Mesendoderm (in vitro differentiated cells): ENCODE results near the gene CD52.

ENCODE experiments used
- DNase-seq: peaks from one replicate; pipeline ENCODE4 v3.0.0; 2013
- H2AK5ac ChIP-seq: 2 replicates; pipeline ENCODE4 v1.6.1; 2013; ENCODE audit warnings: low read length, inconsistent platforms
- H2BK120ac ChIP-seq: 2 replicates; pipeline ENCODE4 v1.6.1; 2013; ENCODE audit warnings: low read depth, mild to moderate bottlenecking, low read length, moderate library complexity, mixed read lengths
- H2BK15ac ChIP-seq: replicated peaks from 2 replicates; pipeline ENCODE4 v1.6.1; 2013; ENCODE audit warnings: low read depth, mild to moderate bottlenecking, moderate library complexity
- H2BK5ac ChIP-seq: 2 replicates; pipeline ENCODE4 v1.6.1; 2013; ENCODE audit warnings: low read length, inconsistent platforms
- H3K18ac ChIP-seq: 2 replicates; pipeline ENCODE4 v1.6.1; 2013; ENCODE audit warnings: mild to moderate bottlenecking, low read length, mixed read lengths
- H3K23ac ChIP-seq: one replicate; pipeline ENCODE4 v1.6.1; 2013; ENCODE audit warnings: low read length
- H3K27ac ChIP-seq: 2 replicates; pipeline ENCODE4 v1.5.1; 2013; ENCODE audit warnings: low read depth, mild to moderate bottlenecking, inconsistent platforms, low read length, moderate library complexity
- H3K27me3 ChIP-seq: 2 replicates; pipeline ENCODE4 v1.6.1; 2013; ENCODE audit warnings: low read length, control low read depth, mild to moderate bottlenecking, inconsistent platforms; ENCODE audit not compliant: insufficient read depth, poor library complexity
- H3K36me3 ChIP-seq: 2 replicates; pipeline ENCODE4 v1.6.1; 2013; ENCODE audit warnings: low read length, inconsistent platforms; ENCODE audit not compliant: control insufficient read depth, insufficient read depth
- H3K4ac ChIP-seq: one replicate; pipeline ENCODE4 v1.6.1; 2013; ENCODE audit warnings: low read depth, mild to moderate bottlenecking, low read length, moderate library complexity
- H3K4me1 ChIP-seq: 2 replicates; pipeline ENCODE4 v1.6.1; 2013; ENCODE audit warnings: low read depth, low read length, inconsistent platforms; ENCODE audit not compliant: control insufficient read depth
- H3K4me2 ChIP-seq: 2 replicates; pipeline ENCODE4 v1.6.1; 2013; ENCODE audit warnings: low read length
- H3K4me3 ChIP-seq: 2 replicates; pipeline ENCODE4 v1.5.1; 2013; ENCODE audit warnings: mild to moderate bottlenecking, low read length
- H3K56ac ChIP-seq: one replicate; pipeline ENCODE4 v1.6.1; 2013; ENCODE audit warnings: low read length
- H3K79me1 ChIP-seq: 2 replicates; pipeline ENCODE4 v1.6.1; 2013; ENCODE audit warnings: low read length, inconsistent platforms
- H3K79me2 ChIP-seq: 2 replicates; pipeline ENCODE4 v1.6.1; 2013; ENCODE audit warnings: mild to moderate bottlenecking, low read length; ENCODE audit not compliant: control insufficient read depth, insufficient read depth
- H3K9ac ChIP-seq: 2 replicates; pipeline ENCODE4 v1.6.1; 2013; ENCODE audit warnings: low read length, inconsistent platforms
- H4K5ac ChIP-seq: one replicate; pipeline ENCODE4 v1.6.1; 2013; ENCODE audit warnings: low read length
- H4K8ac ChIP-seq: one replicate; pipeline ENCODE4 v1.6.1; 2013; ENCODE audit warnings: low read depth, mild to moderate bottlenecking, control low read depth, low read length, moderate library complexity
- WGBS: extraction: QIAGEN DNeasy Blood & Tissue Kit; methylation state at CpG from one replicate; pipeline ENCODE4 v1.1.7; 2013; ENCODE audit warnings: low lambda C conversion rate, missing lambda C conversion rate; ENCODE audit not compliant: insufficient coverage; ENCODE audit errors: extremely low coverage; 5-methylcytosine and 5-hydroxymethylcytosine counted together

CD52 gene

DNA sequence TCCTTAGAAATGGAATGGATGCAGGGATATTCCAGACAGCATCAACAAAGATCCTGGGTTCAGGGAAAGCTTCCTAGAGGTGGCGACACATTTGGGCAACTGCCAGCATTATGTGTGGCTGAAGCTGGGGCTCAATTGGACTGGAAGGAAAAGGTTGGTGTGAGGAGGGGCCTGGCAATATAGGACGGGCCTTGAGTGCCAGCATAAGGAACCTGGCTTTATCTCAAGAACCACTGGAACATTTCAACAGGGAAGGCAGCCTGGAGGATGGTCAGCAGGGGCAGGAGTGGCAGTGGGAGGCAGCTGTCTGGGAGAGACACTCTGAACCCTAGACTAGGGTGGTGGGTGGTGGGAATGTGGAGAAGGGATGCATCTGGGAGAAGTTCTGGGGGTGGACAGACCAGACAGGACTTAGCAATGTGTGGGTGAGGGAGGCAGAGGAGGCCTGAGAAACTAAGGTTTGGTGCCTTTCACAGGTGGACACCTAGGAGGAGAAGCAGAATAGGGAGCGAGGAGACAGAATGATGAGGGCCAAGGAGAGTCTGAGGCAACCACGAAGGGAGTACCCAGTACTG is 34.4 kb upstream of the CD52 start:
- no peaks in the 10 kb centered on the region for H3K79me2 ChIP-seq
- no peak overlapping the region for H4K8ac ChIP-seq
- H2AK5ac ChIP-seq, result no peak overlapping the region
- no peak overlapping the region for H3K4me2 ChIP-seq
- H3K4ac ChIP-seq, result no peak overlapping the region
- no peak overlapping the region for H3K23ac ChIP-seq
- H3K4me1 ChIP-seq, result peaks cover 13% of the 10 kb centered on the region
- H3K27me3 ChIP-seq, result no peaks in the 10 kb centered on the region
- H3K56ac ChIP-seq, result no peak overlapping the region
- no peak overlapping the region for H3K4me3 ChIP-seq
- H2BK15ac ChIP-seq, result no peak overlapping the region
- no peak overlapping the region for H2BK5ac ChIP-seq
- H2BK120ac ChIP-seq, result no peak overlapping the region
- H3K27ac ChIP-seq, result no peak overlapping the region
- H3K9ac ChIP-seq, result no peak overlapping the region
- no peak overlapping the region for H4K5ac ChIP-seq
- peaks cover 1% of the 10 kb centered on the region for H3K79me1 ChIP-seq
- H3K18ac ChIP-seq, result no peak overlapping the region
- no peaks in the 10 kb centered on the region for H3K36me3 ChIP-seq
- no CpG with 5 or more reads among the region's 4 CpGs for WGBS
- no peak for DNase-seq

DNA sequence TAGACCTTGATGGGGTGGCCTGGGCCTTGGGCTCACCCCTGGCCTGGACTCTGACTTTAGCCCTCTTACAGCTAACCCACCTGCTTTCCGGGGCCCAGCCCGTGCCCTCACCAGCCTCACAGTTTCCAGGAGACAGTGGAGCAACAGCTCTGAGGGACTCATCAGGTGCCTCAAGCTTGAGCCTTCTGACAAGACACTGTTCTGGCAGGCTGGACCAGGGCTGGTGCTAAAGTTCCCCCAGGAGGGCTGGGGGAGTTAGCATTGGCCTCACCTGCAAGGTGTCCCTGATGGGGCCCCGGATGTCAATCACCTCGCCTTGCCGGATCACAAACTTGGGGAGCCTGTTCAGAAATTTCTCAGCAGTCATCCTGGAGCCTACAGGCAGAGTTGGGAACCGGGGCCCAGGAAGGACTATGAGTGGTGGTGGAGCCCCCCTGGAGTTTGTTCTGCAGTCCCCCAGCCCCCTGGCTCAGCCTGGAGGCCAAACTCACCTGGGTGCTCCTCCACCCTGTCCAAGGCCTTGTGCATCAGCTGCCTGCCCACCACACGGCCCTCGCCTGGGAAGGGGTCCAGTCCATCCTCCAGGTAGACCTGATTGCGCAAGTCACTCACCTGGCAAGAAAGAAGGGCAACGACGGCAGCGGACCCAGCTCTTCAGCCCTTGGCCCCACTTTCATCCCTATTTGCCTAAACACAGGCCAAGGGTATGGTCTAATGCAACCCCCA is 33.7 kb upstream of the CD52 start:
- no peak for DNase-seq
- Histone ChIP-seq H2BK5ac (no peak overlapping the region), H3K79me2 (no peaks in the 10 kb centered on the region), H3K9ac (no peak overlapping the region), H3K56ac (no peak overlapping the region), H2AK5ac (no peak overlapping the region), H3K23ac (no peak overlapping the region), H3K27ac (no peak overlapping the region), H4K8ac (no peak overlapping the region), H3K4ac (no peak overlapping the region), H3K4me3 (no peak overlapping the region), H3K36me3 (no peaks in the 10 kb centered on the region), H3K79me1 (peaks cover 1% of the 10 kb centered on the region), H3K18ac (no peak overlapping the region), H2BK15ac (no peak overlapping the region), H3K4me2 (no peak overlapping the region), H4K5ac (no peak overlapping the region), H2BK120ac (no peak overlapping the region), H3K4me1 (peaks cover 13% of the 10 kb centered on the region), H3K27me3 (no peaks in the 10 kb centered on the region)
- no CpG with 5 or more reads among the region's 12 CpGs for WGBS

DNA sequence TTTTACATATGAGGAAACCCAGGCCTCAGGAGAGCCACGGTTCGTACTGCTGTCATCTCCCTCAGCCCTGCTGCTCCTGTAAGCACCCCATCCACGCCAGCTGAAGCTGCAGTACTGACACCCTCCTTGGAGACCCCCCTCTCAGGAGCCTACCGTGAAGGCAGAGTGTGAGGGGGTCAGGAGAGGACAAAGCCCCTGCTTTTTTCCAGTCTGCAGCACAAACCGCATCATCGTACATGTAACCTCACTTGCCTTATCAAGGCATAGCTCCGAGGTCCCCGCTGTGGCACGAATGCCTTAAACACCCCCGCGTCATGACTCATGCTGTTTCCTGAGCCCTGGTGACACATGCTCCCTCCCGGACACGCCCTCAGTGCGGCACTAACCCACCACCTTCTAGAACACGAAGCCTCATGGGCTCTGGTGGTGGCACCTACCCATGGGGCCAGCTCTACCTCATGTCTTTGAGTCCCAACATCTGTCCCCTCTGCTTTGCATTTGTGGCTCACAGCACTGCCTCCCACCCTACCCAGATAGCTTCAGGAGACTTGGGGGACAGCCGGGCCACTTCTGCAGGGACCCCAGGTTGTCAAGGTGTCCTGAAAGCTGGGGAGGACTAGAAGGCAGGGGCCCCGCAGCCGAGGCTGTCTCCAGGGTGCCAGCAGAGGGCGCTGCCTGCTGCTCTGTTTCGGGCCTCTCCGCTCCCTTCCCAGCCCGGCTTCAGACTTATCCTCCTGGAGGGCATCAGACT is 33.0 kb upstream of the CD52 start:
- peak; percentile 82 for DNase-seq
- H3K27ac ChIP-seq, result no peak overlapping the region

DNA sequence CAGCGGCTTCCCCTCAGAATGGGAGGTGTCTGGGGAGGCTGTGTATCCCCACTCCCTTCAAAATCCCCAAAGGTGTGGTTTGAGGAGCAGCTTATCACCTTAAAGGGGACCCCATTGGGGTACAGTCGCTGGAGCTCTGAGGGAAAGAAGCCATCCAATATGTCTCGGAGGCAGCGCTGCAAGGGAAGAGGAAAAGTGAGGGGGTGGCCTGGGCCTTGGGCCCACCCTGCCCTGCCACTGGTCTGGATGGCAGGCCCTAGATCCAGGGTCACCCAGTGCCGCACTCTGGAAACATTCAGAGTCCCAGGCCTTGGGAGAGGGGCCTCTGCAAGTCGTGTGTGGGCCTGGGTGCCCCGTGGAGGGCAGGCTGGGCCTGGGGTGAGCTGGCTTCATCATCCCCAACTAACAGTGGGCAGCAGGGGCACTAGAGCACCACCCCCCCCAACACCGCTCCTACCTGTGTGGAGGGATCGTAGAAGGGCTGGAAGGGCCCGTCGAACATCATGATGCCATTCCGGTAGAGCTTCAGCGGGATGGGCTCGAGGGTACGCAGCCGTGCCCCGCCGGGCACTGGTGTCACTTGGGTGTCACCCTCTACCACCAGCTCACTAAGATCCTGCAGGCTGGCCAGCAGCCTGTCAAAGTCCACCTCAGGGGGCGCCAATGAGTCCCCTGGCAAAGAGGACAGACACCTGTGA is 32.2 kb upstream of the CD52 start:
- H3K4me3 ChIP-seq, result no peak overlapping the region
- no peak overlapping the region for H2BK5ac ChIP-seq
- no peak overlapping the region for H3K18ac ChIP-seq
- H3K27ac ChIP-seq, result no peak overlapping the region
- no peak overlapping the region for H2BK120ac ChIP-seq
- H4K5ac ChIP-seq, result no peak overlapping the region
- H3K9ac ChIP-seq, result no peak overlapping the region
- WGBS, result no CpG with 5 or more reads among the region's 19 CpGs
- no peak overlapping the region for H3K4ac ChIP-seq
- peaks cover 1% of the 10 kb centered on the region for H3K79me1 ChIP-seq
- peak overlapping the region; percentile 53 for H3K56ac ChIP-seq
- no peak overlapping the region for H4K8ac ChIP-seq
- H3K36me3 ChIP-seq, result no peaks in the 10 kb centered on the region
- peaks cover 14% of the 10 kb centered on the region for H3K4me1 ChIP-seq
- no peak overlapping the region for H2BK15ac ChIP-seq
- DNase-seq, result peak; percentile 90
- H3K27me3 ChIP-seq, result no peaks in the 10 kb centered on the region
- H3K4me2 ChIP-seq, result no peak overlapping the region
- H3K23ac ChIP-seq, result no peak overlapping the region
- no peaks in the 10 kb centered on the region for H3K79me2 ChIP-seq
- no peak overlapping the region for H2AK5ac ChIP-seq

More for the DNA sequence above, 33.0 kb upstream of the CD52 start:
- Histone ChIP-seq H2BK15ac (no peak overlapping the region), H2AK5ac (no peak overlapping the region), H3K36me3 (no peaks in the 10 kb centered on the region), H4K8ac (no peak overlapping the region), H3K23ac (no peak overlapping the region), H4K5ac (no peak overlapping the region), H3K9ac (peak overlapping the region; percentile 23), H3K56ac (no peak overlapping the region), H3K4ac (no peak overlapping the region), H3K79me2 (no peaks in the 10 kb centered on the region), H3K4me1 (peaks cover 9% of the 10 kb centered on the region), H3K4me2 (no peak overlapping the region), H3K4me3 (no peak overlapping the region), H3K18ac (no peak overlapping the region), H3K27me3 (no peaks in the 10 kb centered on the region), H2BK120ac (no peak overlapping the region), H2BK5ac (no peak overlapping the region), H3K79me1 (peaks cover 1% of the 10 kb centered on the region)
- WGBS, result no CpG with 5 or more reads among the region's 22 CpGs

DNA sequence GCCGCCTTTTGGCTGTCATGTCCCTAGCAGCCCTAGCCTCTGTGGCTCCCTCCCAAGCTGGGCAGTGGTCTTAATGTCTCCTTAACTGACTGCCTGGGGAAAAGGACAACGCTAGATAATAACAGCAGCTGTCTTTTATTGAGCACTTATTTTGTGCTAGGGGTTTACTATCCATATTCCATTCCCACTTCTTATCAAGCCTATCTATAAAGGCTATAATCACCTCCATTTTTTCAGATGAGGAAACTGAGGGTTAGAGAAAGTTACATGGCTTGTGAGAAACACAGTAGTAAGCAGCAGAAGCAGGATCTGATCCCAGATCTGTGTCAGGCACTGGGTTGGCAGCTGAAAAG is 31.7 kb upstream of the CD52 start:
- Histone ChIP-seq H3K79me1 (no peaks in the 10 kb centered on the region), H3K36me3 (no peaks in the 10 kb centered on the region), H2BK15ac (no peak overlapping the region), H3K18ac (no peak overlapping the region), H3K79me2 (no peaks in the 10 kb centered on the region), H3K56ac (no peak overlapping the region), H3K4me3 (no peak overlapping the region), H3K4me1 (peaks cover 16% of the 10 kb centered on the region), H3K9ac (no peak overlapping the region), H4K5ac (no peak overlapping the region), H4K8ac (no peak overlapping the region), H3K23ac (no peak overlapping the region), H2BK5ac (no peak overlapping the region), H3K27me3 (no peaks in the 10 kb centered on the region), H2BK120ac (no peak overlapping the region), H3K4me2 (no peak overlapping the region), H3K4ac (no peak overlapping the region), H3K27ac (no peak overlapping the region), H2AK5ac (no peak overlapping the region)
- no CpG with 5 or more reads among the region's 2 CpGs for WGBS
- DNase-seq, result no peak
